Stimulated activated CD8-positive, alpha-beta memory T cell treated with anti-CD3 and anti-CD28 coated beads, Interleukin-4, amount 100 ng/mL, for 4 hours (primary cell): ENCODE measurements around the gene SLC16A4.

Experiments
- DNase-seq, 2 donors: peaks; one replicate each; pipeline ENCODE4 v3.0.0-alpha.2; 2020; ENCODE audit warnings: low read depth in 2 of 2, low spot score in 1 of 2

SLC16A4 gene

GRCh38 chr1:110335265-110335664 is 55.6 kb downstream of the SLC16A4 start:
- no peak for DNase-seq

DNA sequence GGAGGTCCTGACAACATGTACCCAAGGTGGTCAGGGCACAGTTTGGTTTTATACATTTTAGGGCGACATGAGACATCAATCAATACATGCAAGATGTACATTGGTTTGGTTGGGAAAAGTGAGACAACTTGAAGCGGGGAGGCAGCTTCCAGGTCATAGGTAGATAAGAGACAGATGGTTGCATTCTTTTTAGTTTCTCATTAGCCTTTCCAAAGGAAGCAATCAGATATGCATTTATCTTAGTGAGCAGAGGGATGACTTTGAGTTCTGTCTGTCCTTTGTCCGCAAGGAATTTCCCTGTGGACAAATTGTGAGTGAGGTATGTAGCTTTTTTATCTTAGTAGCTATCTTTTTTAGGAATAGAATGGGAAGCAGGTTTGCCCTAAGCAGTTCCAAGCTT is 62.1 kb downstream of the SLC16A4 start:
- no peak for DNase-seq

- DNase-seq = no peak
Observed at GRCh38 chr1:110328274-110328673, 62.6 kb downstream of the SLC16A4 start.

- no peak for DNase-seq
Observed at GRCh38 chr1:110326826-110327225, 64.0 kb downstream of the SLC16A4 start.

- DNase-seq = no peak
Observed at GRCh38 chr1:110324667-110325066, 66.2 kb downstream of the SLC16A4 start.

- DNase-seq = no peak
Observed at GRCh38 chr1:110321846-110322245, 69.0 kb downstream of the SLC16A4 start.

DNA sequence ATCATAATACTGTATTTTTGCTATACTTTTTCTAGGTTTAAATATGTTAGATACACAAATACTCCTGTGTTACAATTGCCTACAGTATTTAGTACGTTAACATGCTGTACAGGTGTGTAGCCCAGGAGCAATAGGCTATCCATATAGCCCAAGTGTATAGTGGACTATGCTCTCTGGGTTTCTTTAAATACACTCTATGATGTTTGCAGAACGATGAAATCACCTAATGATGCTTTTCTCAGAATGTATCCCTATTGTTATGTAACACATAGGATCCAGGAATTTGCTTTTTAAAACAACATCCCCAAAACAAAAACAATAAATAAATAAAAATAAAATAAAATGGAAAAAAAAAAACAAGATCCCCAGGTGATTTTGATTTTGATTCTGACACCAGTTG is 69.8 kb downstream of the SLC16A4 start:
- DNase-seq = no peak

GRCh38 chr1:110320168-110320518 is 70.7 kb downstream of the SLC16A4 start:
- DNase-seq = no peak

DNA sequence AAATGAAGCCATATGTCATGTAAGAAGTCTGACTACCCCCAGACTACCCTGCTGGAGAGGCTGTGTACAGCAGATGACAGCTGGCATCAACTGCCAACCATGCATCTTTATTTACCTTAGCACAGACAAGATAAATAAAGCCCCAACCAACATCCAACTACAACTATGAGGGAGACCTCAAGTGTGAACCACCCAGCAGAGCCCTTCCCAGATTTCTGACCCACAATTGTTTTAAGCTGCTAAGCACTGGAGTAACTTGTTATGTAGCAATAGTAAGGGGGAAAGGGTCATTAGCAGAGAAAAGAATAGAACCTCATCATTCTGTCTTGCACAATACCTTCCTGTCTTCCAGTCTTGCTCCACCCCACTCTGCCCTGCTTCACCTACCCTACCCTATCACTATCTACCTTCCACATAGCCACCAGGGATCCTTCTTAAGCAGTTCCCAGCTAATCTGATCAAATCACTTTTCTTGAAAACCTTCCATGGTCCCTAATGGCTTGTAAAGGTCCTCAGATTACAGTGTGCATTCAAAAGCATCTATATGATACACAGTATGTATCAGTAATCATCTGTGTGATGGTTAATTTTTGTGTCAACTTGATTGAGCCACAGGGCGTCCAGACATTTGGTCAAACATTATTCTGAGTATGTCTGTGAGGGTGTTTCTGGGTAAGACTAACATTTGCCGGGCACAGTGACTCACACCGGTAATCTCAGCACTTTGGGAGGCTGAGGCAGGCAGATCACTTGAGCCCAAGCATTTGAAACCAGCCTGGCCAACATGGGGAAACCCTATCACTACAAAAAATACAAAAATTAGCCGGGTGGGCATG is 71.3 kb downstream of the SLC16A4 start:
- no peak for DNase-seq

- DNase-seq = no peak
Observed at GRCh38 chr1:110318046-110318445, 72.8 kb downstream of the SLC16A4 start.

GRCh38 chr1:110316735-110317134 is 74.1 kb downstream of the SLC16A4 start:
- DNase-seq = no peak
